ENCODE data around the gene KRT79.

The KRT79 gene

DNA sequence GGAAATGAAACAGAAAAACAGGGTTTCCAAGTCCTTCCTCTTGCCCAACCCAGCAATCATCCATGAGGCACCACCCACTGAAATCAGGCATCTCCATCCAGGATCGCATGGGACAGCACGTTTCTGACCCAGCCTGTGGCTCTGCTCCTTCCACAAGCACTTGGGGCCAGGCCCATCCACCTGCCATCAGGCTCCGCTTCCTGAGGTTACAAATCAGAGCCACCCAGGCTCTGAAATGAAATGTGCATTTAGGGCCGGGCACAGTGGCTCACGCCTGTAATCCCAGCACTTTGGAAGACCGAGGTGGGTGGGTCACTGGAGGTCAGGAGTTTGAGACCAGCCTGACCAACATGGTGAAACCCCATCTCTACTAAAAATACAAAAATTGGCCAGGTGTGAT is 15.4 kb upstream of the KRT79 start:
- Histone ChIP-seq H3K4me2 (ENCODE audit: low read length) (no peak overlapping the region), H3K9me3 (ENCODE audit: control insufficient read depth, insufficient read depth, low read length) (no peaks in the 10 kb centered on the region), H3K79me2 (ENCODE audit: control insufficient read depth, low read length) (no peaks in the 10 kb centered on the region), H3K36me3 (ENCODE audit: control insufficient read depth, low read length) (no peaks in the 10 kb centered on the region), H3F3A (ENCODE audit: control insufficient read depth, insufficient read depth) (no peaks in the 10 kb centered on the region), H3K27me3 (ENCODE audit: control insufficient read depth, low read length) (0 out of 2 replicates have a peak, but pooled peaks cover 2% of the 10 kb centered on the region), H4K20me1 (ENCODE audit: control insufficient read depth, insufficient read depth, low read depth, low read length) (no peaks in the 10 kb centered on the region), H3K4me3 (ENCODE audit: low read length) (no peak overlapping the region), H3K4me1 (ENCODE audit: control insufficient read depth, low read length) (peaks cover 17% of the 10 kb centered on the region), H3K27ac (ENCODE audit: low read depth, low read length) (no peak overlapping the region), H3K9me2 (replicated peaks; ENCODE audit: control insufficient read depth, low read length) (no peaks in the 10 kb centered on the region)
- TF ChIP-seq, protein P1, sequence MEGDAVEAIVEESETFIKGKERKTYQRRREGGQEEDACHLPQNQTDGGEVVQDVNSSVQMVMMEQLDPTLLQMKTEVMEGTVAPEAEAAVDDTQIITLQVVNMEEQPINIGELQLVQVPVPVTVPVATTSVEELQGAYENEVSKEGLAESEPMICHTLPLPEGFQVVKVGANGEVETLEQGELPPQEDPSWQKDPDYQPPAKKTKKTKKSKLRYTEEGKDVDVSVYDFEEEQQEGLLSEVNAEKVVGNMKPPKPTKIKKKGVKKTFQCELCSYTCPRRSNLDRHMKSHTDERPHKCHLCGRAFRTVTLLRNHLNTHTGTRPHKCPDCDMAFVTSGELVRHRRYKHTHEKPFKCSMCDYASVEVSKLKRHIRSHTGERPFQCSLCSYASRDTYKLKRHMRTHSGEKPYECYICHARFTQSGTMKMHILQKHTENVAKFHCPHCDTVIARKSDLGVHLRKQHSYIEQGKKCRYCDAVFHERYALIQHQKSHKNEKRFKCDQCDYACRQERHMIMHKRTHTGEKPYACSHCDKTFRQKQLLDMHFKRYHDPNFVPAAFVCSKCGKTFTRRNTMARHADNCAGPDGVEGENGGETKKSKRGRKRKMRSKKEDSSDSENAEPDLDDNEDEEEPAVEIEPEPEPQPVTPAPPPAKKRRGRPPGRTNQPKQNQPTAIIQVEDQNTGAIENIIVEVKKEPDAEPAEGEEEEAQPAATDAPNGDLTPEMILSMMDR (IDR thresholded peaks at IDR 0.05; ENCODE audit: low read depth, low read length, poor library complexity, severe bottlenecking): no peak
- TF ChIP-seq EZH2phosphoT487 (IDR thresholded peaks at IDR 0.05; ENCODE audit: borderline replicate concordance, low read length): no peak

DNA sequence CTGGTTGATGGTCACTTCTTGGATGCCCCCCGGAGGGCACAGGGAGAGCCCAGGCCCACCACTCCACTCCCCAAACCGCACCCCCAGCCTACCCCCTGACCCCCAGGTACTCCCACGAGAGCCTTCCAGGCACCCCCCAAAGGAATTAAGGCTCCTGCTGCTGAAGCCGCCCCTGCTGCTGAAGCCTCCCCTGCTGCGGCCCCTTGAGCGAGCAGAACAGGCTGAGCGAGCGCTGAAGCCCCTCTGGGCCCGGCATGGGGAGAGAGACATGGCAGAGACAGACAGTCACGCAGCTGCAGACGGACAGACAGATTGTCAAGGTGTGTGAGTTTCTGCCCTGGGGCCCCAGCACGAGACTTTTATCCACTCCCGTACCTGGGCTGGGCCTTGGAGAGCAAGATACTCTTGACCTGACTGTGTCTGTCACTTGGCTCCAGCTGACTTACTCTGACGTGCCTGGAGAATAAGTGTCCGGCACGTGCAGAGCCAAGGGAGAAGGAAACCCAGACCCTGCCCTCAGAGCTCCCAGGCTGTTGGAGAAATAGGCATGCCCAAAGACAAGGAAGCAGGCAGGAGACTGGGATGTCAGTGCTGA is 14.6 kb upstream of the KRT79 start, which contains the start of gene KRT78:
Gene KRT78 (minus strand): TSS at position 334 of the 595 bp plus-strand sequence. CDS start 64 bp downstream, at position 270.
- no peaks in the 10 kb centered on the region for H3K79me2 ChIP-seq (ENCODE audit: control insufficient read depth, low read length)
- H3F3A ChIP-seq (ENCODE audit: control insufficient read depth, insufficient read depth): no peaks in the 10 kb centered on the region
- H3K27ac ChIP-seq (ENCODE audit: low read depth, low read length): no peak within 1 kb of the TSS
- no peaks in the 10 kb centered on the region for H3K9me2 ChIP-seq (replicated peaks; ENCODE audit: control insufficient read depth, low read length)
- H3K9me3 ChIP-seq (ENCODE audit: control insufficient read depth, insufficient read depth, low read length): no peaks in the 10 kb centered on the region
- H3K4me2 ChIP-seq (ENCODE audit: low read length): no peak within 1 kb of the TSS
- H3K27me3 ChIP-seq (ENCODE audit: control insufficient read depth, low read length): 0 out of 2 replicates have a peak, but pooled peaks cover 2% of the 10 kb centered on the region
- no peak within 1 kb of the TSS for H3K4me3 ChIP-seq (ENCODE audit: low read length)
- H4K20me1 ChIP-seq (ENCODE audit: control insufficient read depth, insufficient read depth, low read depth, low read length): no peaks in the 10 kb centered on the region
- H3K4me1 ChIP-seq (ENCODE audit: control insufficient read depth, low read length): peaks cover 17% of the 10 kb centered on the region
- no peaks in the 10 kb centered on the region for H3K36me3 ChIP-seq (ENCODE audit: control insufficient read depth, low read length)
- TF ChIP-seq EZH2phosphoT487 (IDR thresholded peaks at IDR 0.05; ENCODE audit: borderline replicate concordance, low read length): no peak

DNA sequence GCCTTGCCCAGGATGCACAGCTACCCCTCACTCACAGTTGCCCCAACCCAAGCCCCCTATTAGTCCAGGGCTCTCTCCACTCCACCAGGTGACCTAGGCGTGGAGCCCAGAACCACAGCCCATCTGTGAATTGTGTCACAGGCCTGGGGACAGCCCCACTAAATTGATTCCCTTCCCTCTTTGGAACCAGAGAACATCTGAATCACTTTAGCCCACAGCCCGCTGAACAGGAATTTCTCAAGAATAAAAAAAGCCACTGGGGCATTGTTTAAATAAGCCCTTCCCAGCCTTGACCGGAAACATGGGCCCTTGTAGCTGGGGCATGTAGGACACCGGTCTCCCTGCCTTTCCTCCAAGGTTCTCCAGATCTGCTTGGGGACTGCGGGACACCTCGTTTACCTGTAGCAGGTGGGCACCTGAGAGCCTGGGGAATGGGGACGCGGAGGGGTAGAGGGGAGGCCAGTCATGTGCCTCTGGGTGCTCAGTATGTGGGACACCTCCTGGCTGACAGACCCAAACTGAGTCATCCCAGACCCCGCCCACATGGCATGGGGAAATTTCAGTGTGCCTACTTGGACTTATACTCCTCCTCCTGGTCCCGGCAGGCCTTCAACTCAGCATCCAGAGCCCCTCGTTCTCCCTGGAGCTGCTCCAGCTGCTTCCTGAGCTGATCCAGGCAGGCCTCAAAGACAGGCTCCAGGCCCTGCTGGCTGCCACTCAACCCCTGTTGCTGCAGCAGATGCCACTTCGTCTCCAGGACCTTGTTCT is 13.4 kb upstream of the KRT79 start:
- no peak overlapping the region for H3K4me2 ChIP-seq (ENCODE audit: low read length)
- H3K36me3 ChIP-seq (ENCODE audit: control insufficient read depth, low read length): no peaks in the 10 kb centered on the region
- H3F3A ChIP-seq (ENCODE audit: control insufficient read depth, insufficient read depth): no peaks in the 10 kb centered on the region
- H3K4me3 ChIP-seq (ENCODE audit: low read length): no peak overlapping the region
- H3K4me1 ChIP-seq (ENCODE audit: control insufficient read depth, low read length): peaks cover 17% of the 10 kb centered on the region
- no peak overlapping the region for H3K27ac ChIP-seq (ENCODE audit: low read depth, low read length)
- no peaks in the 10 kb centered on the region for H3K9me2 ChIP-seq (replicated peaks; ENCODE audit: control insufficient read depth, low read length)
- no peaks in the 10 kb centered on the region for H4K20me1 ChIP-seq (ENCODE audit: control insufficient read depth, insufficient read depth, low read depth, low read length)
- H3K27me3 ChIP-seq (ENCODE audit: control insufficient read depth, low read length): 0 out of 2 replicates have a peak, but pooled peaks cover 2% of the 10 kb centered on the region
- H3K79me2 ChIP-seq (ENCODE audit: control insufficient read depth, low read length): no peaks in the 10 kb centered on the region
- H3K9me3 ChIP-seq (ENCODE audit: control insufficient read depth, insufficient read depth, low read length): no peaks in the 10 kb centered on the region
- TF ChIP-seq EZH2phosphoT487 (IDR thresholded peaks at IDR 0.05; ENCODE audit: borderline replicate concordance, low read length): no peak
- TF ChIP-seq, protein P1 (IDR thresholded peaks at IDR 0.05; ENCODE audit: low read depth, low read length, poor library complexity, severe bottlenecking): no peak

Measured in DOHH2 (cell line).